Neural progenitor cell (in vitro differentiated cells): ENCODE data around the gene ARL3.

Source experiments
- CTCF ChIP-seq: fragments of 200-600 bp; sonication (generic); IDR thresholded peaks from 2 replicates; pipeline ENCODE4 v1.5.1; 2017; ENCODE audit warnings: antibody characterized with exemption, mild to moderate bottlenecking
- EZH2 ChIP-seq: fragments of 200-600 bp; sonication (generic); IDR thresholded peaks from 2 replicates; pipeline ENCODE4 v1.6.1; 2017; ENCODE audit warnings: antibody characterized with exemption, mild to moderate bottlenecking, moderate library complexity
- EZH2phosphoT487 ChIP-seq: fragments of 200-600 bp; sonication (generic); IDR thresholded peaks from 2 replicates; pipeline ENCODE4 v1.6.1; 2017; ENCODE audit warnings: antibody characterized with exemption

GRCh38 chr10:102673236-102673818 lies 40.9 kb downstream of the ARL3 start:
- TF ChIP-seq CTCF: no peak
- no peak for TF ChIP-seq EZH2
- no peak for TF ChIP-seq EZH2phosphoT487
